ENCODE data around the gene RRP7A.
"Not testable (repeated sequence)": the region's sequence is repeated elsewhere in the genome, so short reads cannot be mapped to it uniquely, and the experiment has no call there.

GRCh38 chr22:42536634-42537033, 17.0 kb upstream of the RRP7A start:
- TF ChIP-seq CTCF (IDR thresholded peaks at IDR 0.05 in 2 of 3, conservative IDR thresholded peaks at IDR 0.05 in 1 of 3; ENCODE audit: control insufficient read depth in 2 of 3, extremely low read depth in 1 of 3, insufficient read depth in 1 of 3, low read depth in 3 of 3, low read length in 3 of 3); RCOR1 (conservative IDR thresholded peaks at IDR 0.05; ENCODE audit: low read depth, low read length); BRCA1 (IDR thresholded peaks at IDR 0.05; ENCODE audit: low read depth, low read length); TCF12 (IDR thresholded peaks at IDR 0.05; ENCODE audit: low read depth, low read length); POLR2A (IDR thresholded peaks at IDR 0.05; ENCODE audit: low read depth, low read length); ZBTB40 (IDR thresholded peaks at IDR 0.05; ENCODE audit: borderline replicate concordance): not testable (repeated sequence)
